Neural cell (in vitro differentiated cells): ENCODE measurements around the gene DYNLT2. TPM values are rescaled to one million over a fixed set of nuclear protein-coding genes. Genes with fewer than 3 reads are reported as not detected.

Experiments used
- H2AFZ ChIP-seq: fragments of 200-600, 300-800 bp; sonication (generic), shearing (Covaris generic); 2 replicates; pipeline ENCODE4 v1.6.0; 2014; ENCODE audit warnings: low read depth, mild to moderate bottlenecking, antibody characterized with exemption, low read length, moderate library complexity
- H3F3A ChIP-seq: fragments of 200-600 bp; shearing (Covaris generic); 2 replicates; pipeline ENCODE4 v1.6.1; 2016; ENCODE audit warnings: mild to moderate bottlenecking, moderate library complexity, mixed read lengths, antibody characterized with exemption, low read length; ENCODE audit not compliant: insufficient read depth, poor library complexity, severe bottlenecking
- H3K27ac ChIP-seq: fragments of 200-600, 300-800 bp; sonication (generic), shearing (Covaris generic); 2 replicates; pipeline ENCODE4 v1.5.1; 2014; ENCODE audit warnings: mild to moderate bottlenecking, low read length, moderate library complexity
- H3K27me3 ChIP-seq: fragments of 300-800, 200-600 bp; sonication (generic), shearing (Covaris generic); 2 replicates; pipeline ENCODE4 v1.6.0; 2014; ENCODE audit warnings: mild to moderate bottlenecking, low read depth, low read length, moderate library complexity; ENCODE audit not compliant: insufficient read depth
- H3K36me3 ChIP-seq: fragments of 300-800, 200-600 bp; sonication (generic), shearing (Covaris generic); 2 replicates; pipeline ENCODE4 v1.5.1; 2014; ENCODE audit warnings: mild to moderate bottlenecking, antibody characterized with exemption, low read length, moderate library complexity; ENCODE audit not compliant: insufficient read depth
- H3K4me2 ChIP-seq: fragments of 300-800, 200-600 bp; sonication (generic), shearing (Covaris generic); 2 replicates; pipeline ENCODE4 v1.6.0; 2014; ENCODE audit warnings: mild to moderate bottlenecking, low read length
- H3K4me3 ChIP-seq: fragments of 300-800, 200-600 bp; sonication (generic), shearing (Covaris generic); 2 replicates; pipeline ENCODE4 v1.5.1; 2014; ENCODE audit warnings: mild to moderate bottlenecking, low read length, moderate library complexity
- H3K79me2 ChIP-seq: fragments of 200-600 bp; shearing (Covaris generic); replicated peaks from 2 replicates; pipeline ENCODE4 v1.6.0; 2014; ENCODE audit warnings: mild to moderate bottlenecking, low read length, moderate library complexity; ENCODE audit not compliant: insufficient read depth
- H3K9ac ChIP-seq: fragments of 300-800, 200-600 bp; sonication (generic), shearing (Covaris generic); 2 replicates; pipeline ENCODE4 v1.6.1; 2016; ENCODE audit warnings: mild to moderate bottlenecking, low read length, mixed read lengths
- H3K9me2 ChIP-seq: fragments of 200-600 bp; shearing (Covaris generic); 2 replicates; pipeline ENCODE4 v1.6.1; 2016; ENCODE audit warnings: mild to moderate bottlenecking, low read length, mixed read lengths; ENCODE audit not compliant: insufficient read depth
- H3K9me3 ChIP-seq: fragments of 200-600, 300-800 bp; sonication (generic), shearing (Covaris generic); 2 replicates; pipeline ENCODE4 v1.6.1; 2016; ENCODE audit warnings: mild to moderate bottlenecking, mixed run types, low read length, moderate library complexity, mixed read lengths
- H4K20me1 ChIP-seq: fragments of 200-600 bp; shearing (Covaris generic); 2 replicates; pipeline ENCODE4 v1.6.1; 2016; ENCODE audit warnings: mild to moderate bottlenecking, mixed run types; ENCODE audit not compliant: insufficient read depth
- CTCF ChIP-seq: fragments of 450-650 bp; IDR thresholded peaks from 2 replicates; pipeline ENCODE4 v1.5.1; 2014; ENCODE audit warnings: antibody characterized with exemption, mild to moderate bottlenecking, moderate library complexity; ENCODE audit not compliant: poor library complexity, severe bottlenecking
- EP300 ChIP-seq: fragments of 450-650 bp; conservative IDR thresholded peaks from 2 replicates; pipeline ENCODE4 v1.6.1; 2014; ENCODE audit warnings: antibody characterized with exemption, mild to moderate bottlenecking, moderate library complexity; ENCODE audit not compliant: poor library complexity, severe bottlenecking
- EZH2 ChIP-seq: fragments of 200-600, 300-800 bp; shearing (Covaris generic), sonication (generic); IDR thresholded peaks from 2 replicates; pipeline ENCODE4 v1.6.1; 2014; ENCODE audit warnings: antibody characterized with exemption, low read length, borderline replicate concordance, mild to moderate bottlenecking; ENCODE audit not compliant: insufficient read depth, poor library complexity, severe bottlenecking
- MXI1 ChIP-seq: fragments of 450-650 bp; conservative IDR thresholded peaks from 2 replicates; pipeline ENCODE4 v1.6.1; 2014; ENCODE audit warnings: antibody characterized with exemption, mild to moderate bottlenecking; ENCODE audit not compliant: poor library complexity, severe bottlenecking
- POLR2AphosphoS5 ChIP-seq: IDR thresholded peaks from 2 replicates; pipeline ENCODE4 v1.6.1; 2012
- RAD21 ChIP-seq: fragments of 450-650 bp; conservative IDR thresholded peaks from 2 replicates; pipeline ENCODE4 v1.6.1; 2014; ENCODE audit warnings: antibody characterized with exemption, mild to moderate bottlenecking, moderate library complexity
- REST ChIP-seq: IDR thresholded peaks from 2 replicates; pipeline ENCODE4 v1.6.1; 2012; ENCODE audit warnings: borderline replicate concordance
- SMC3 ChIP-seq: fragments of 450-650 bp; conservative IDR thresholded peaks from 2 replicates; pipeline ENCODE4 v1.6.1; 2014; ENCODE audit warnings: antibody characterized with exemption, mild to moderate bottlenecking, moderate library complexity; ENCODE audit not compliant: poor library complexity
- TAF1 ChIP-seq: IDR thresholded peaks from 2 replicates; pipeline ENCODE4 v1.6.1; 2012; ENCODE audit warnings: low read depth
- polyA plus RNA-seq: library from polyadenylated mRNA; depleted of rRNA; stranded (reverse); fragments of >200 nt; gene quantifications from 2 replicates; pipeline ENCODE4 v1.2.3, GENCODE V29; 2014

Gene DYNLT2
- polyA plus RNA-seq, 1 donor from 2014 or later: 2.8 TPM

DNA sequence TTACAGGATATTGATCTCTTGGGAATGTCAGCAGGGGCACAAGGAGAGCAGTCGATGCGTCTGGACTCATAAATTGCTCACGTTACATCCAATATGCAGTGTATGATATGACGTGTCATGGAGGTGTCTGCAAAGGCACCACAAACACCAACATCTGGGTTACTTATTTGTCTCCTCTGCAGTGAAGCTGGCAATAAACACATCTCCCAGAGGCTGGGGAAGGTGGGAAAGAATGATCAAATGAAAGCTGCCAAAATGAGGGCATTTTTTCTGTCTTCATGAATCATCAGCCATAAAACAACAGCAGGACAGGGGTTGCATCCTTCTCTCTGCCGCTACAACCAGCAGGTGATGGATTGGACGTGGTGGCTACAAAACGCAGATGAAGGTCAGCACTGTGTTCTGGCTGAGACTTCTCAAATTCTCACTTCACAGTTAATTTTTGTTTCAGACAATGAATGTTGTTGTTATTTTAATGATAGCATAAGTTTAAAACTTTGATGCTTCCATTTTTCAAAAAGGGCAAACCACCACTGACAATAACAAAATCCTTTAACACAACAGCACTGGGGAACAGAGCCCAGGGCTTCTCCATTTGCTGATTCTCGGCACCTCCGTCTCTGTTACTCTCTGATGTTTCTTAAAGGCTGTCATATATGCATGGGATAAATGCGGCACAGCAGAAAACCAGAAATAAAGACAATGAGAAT is 47.5 kb upstream of the DYNLT2 start:
- no peaks in the 10 kb centered on the region for H3K9me2 ChIP-seq
- H3K27me3 ChIP-seq: no peaks in the 10 kb centered on the region
- H3K9ac ChIP-seq: no peak overlapping the region
- no peaks in the 10 kb centered on the region for H3K79me2 ChIP-seq
- no peak overlapping the region for H3K4me2 ChIP-seq
- H3K9me3 ChIP-seq: no peaks in the 10 kb centered on the region
- no peaks in the 10 kb centered on the region for H3F3A ChIP-seq
- no peak overlapping the region for H3K27ac ChIP-seq
- no peaks in the 10 kb centered on the region for H3K36me3 ChIP-seq
- H3K4me3 ChIP-seq: peak overlapping the region; percentile 12
- H2AFZ ChIP-seq: no peak overlapping the region
- TF ChIP-seq REST (peak; percentile 35), RAD21 (no peak), SMC3 (no peak), TAF1 (no peak), MXI1 (no peak), CTCF (no peak), EP300 (peak; percentile 24), POLR2AphosphoS5 (peak; percentile 58), EZH2 (no peak)
- H4K20me1 ChIP-seq: no peaks in the 10 kb centered on the region

- TF ChIP-seq MXI1 (no peak), RAD21 (no peak), CTCF (no peak), EZH2 (no peak), POLR2AphosphoS5 (no peak)
- no peak overlapping the region for H3K4me3 ChIP-seq
- H3K9me3 ChIP-seq: no peaks in the 10 kb centered on the region
- H4K20me1 ChIP-seq: no peaks in the 10 kb centered on the region
- no peaks in the 10 kb centered on the region for H3F3A ChIP-seq
- no peak overlapping the region for H3K27ac ChIP-seq
- H3K9ac ChIP-seq: no peak overlapping the region
- no peaks in the 10 kb centered on the region for H3K36me3 ChIP-seq
- no peaks in the 10 kb centered on the region for H3K27me3 ChIP-seq
- no peaks in the 10 kb centered on the region for H3K79me2 ChIP-seq
- no peak overlapping the region for H3K4me2 ChIP-seq
- H2AFZ ChIP-seq: no peak overlapping the region
- H3K9me2 ChIP-seq: no peaks in the 10 kb centered on the region
These were observed 43.8 kb upstream of the DYNLT2 start for GRCh38 chr6:169795196-169795595.
